HG03575 (cell line): ENCODE measurements around the gene BCL11A.

Source experiments
- ATAC-seq: cut with Tn5 transposase; IDR thresholded peaks from one replicate; pipeline ENCODE4 v1.9.1; 2021; ENCODE audit not compliant: unreplicated experiment, insufficient number of reproducible peaks, low FRiP score; ENCODE audit errors: extremely low read depth

The BCL11A gene

DNA sequence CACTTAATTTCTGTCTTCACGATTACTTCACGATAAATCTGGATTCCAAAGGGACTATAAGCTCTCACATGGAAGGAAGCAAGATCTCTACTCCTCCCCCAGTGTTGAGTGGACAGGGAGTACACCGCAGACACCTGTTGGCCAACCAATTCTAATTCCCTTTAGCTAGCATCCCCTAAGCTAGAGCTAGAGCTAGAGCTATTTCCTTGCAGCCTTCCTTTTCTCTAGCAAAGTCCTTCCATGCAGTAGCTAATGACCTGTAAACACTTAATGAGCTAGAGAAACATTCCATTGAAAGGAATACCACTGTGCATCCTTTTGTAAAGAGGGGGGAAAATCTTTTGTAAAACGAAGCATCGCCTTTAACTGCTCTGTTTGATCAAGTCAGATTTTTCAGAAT is 56.5 kb downstream of the BCL11A start:
- no peak for ATAC-seq

DNA sequence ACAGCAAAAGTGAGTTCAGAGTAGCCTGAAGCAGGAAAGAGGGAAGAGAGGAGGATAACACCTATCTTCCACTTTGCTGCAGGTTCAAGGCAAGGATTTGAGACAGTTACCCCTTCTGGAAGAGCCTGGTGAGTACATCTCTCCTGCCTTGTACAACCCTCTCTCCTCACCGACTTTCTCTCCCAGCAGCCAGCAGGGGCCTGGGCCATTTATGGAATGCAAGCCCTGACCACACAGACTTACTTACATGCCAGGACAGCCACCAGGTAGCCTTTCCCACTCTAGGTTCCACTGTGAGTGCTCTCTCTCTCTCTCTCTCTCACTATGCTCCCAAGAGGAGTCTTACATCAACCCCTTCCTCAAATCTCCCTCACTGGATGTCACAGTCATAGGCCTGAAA is 57.0 kb downstream of the BCL11A start:
- ATAC-seq, result no peak

DNA sequence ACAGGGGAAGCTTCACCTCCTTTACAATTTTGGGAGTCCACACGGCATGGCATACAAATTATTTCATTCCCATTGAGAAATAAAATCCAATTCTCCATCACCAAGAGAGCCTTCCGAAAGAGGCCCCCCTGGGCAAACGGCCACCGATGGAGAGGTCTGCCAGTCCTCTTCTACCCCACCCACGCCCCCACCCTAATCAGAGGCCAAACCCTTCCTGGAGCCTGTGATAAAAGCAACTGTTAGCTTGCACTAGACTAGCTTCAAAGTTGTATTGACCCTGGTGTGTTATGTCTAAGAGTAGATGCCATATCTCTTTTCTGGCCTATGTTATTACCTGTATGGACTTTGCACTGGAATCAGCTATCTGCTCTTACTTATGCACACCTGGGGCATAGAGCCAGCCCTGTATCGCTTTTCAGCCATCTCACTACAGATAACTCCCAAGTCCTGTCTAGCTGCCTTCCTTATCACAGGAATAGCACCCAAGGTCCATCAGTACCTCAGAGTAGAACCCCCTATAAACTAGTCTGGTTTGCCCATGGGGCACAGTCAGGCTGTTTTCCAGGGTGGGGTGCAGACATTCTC is 58.3 kb downstream of the BCL11A start:
- no peak for ATAC-seq

DNA sequence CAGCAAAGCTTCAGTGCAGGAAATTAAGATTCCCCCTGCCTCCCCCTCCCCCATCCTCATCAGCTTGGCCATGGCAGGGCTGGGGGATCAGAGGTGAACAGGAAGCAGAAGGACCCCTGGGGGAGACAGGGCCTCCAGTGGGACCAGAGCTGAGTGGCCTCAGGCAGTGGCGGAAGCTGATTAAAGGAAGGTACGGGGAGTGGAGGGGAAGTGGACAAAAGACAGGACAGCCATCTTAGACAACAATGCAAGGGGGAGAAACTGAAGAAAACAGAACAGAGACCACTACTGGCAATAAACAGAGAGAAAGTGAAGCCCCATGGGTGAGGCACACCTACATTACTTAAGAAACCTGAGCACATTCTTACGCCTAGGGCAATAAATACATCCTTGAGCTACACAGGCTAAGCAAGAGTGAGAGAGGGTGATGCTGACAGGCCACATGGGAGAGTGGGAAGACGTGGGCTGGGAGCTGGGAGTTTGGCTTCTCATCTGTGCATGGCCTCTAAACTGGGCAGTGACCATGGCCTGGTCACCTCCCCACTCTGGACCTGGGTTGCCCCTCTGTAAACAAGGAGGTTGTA is 59.6 kb downstream of the BCL11A start:
- no peak for ATAC-seq

DNA sequence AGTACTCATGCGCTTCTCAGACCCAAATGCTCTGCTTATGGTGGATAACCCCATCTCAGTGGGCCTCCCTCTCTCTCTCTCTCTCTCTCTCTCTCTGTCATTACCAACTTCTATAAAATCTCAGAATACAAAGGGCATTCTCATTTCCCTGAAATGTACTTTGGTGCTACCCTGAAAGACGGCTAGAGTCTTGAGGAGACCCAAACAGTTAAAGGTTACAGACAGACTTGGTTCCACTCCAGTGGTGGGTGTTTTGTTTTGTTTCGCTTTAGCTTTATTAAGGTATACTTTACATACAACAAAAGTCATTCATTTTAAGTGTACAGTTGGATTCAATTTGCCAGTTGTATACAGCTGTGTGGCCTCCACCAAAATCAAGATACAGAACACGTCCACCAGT is 60.9 kb downstream of the BCL11A start:
- no peak for ATAC-seq

DNA sequence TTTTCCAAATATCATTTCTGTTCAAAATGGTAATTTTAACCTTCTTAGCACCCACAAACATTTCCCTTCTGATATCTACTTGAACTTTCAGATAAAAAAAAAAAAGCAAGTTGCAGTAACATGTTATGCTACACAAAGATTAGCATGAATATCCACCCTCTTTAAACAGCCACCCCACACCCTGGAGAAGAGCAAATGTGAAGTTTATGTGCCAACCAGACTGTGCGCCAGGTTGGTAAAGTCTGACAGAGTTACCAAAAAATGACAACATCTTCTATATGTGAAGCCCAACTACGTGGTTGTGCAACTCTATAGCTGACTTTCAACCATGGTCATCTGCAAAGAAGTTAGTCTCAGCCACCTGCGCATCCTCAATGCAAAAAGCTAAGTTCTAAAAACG is 62.6 kb downstream of the BCL11A start:
- no peak for ATAC-seq

DNA sequence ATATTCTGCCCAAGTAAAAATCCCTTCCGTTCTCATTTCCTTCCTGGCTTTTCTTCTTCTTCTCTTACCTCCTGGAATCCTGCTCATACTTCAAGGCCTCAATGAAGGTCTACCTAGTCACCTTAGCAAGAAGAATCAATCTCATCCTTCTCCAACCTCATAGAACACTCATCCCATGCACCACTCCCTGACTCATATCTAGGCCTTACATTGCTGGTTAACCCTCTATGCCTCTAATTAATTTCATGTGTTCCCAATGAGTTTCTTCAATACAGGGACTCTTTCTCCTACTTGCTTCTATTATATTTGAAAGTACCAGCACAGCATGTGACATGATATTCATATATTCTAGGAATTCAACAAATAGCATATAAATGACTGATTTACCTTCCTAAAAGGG is 63.0 kb downstream of the BCL11A start:
- no peak for ATAC-seq

DNA sequence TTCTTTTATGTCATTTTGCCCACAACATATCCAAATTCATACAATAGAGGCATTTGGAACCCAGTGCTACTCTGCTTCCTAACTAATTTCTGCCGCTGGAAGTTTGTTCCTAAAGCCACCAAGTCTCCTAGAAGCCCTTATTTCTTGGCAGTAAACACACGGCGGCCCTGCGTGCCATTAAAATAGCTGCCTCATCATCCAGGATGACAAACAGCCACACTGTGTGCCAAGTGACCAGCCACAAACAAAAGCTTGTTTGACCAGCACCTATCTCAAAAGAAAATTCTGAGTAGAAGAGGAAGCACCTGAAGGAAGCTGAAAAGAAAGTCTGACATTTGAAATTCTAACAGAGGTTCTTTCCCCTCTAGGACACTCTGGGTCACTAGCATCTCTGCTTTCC is 64.2 kb downstream of the BCL11A start:
- no peak for ATAC-seq

DNA sequence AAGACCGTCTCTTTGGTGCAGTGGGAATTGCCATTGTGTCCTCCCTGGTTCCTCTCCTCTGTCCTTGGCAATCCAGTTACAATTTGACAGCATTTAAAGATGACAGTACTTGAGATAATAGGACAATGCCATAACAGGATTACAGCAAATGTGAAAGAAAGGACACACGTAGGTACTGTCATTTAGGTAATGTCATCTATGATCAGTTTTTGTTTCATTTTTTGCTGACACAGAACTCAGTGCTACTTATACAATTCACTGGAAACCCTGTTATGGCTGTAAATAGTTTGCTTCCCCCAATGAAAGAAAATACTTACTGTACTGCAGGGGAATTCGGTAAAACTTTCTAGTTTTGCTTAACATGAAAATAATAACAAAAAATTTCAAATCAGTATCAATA is 65.2 kb downstream of the BCL11A start:
- no peak for ATAC-seq

DNA sequence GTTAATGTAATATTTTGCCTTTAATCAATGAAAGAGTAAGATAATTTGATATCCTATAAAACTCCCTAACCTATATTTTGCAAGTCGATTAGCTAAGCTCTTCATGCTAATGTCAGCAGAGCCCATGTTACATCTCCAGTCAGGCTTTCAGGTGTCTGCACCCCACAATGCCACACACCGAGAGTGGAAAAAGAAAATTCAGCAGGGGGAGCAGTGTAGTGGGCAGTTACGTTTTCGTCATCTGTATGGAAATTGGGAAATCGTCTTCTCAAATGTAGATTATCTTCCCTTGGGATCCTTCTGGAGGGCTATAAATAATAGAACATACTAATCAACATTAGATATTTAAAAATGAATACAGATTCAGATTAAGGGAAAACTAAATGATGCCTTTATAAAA is 66.3 kb downstream of the BCL11A start:
- ATAC-seq, result no peak

DNA sequence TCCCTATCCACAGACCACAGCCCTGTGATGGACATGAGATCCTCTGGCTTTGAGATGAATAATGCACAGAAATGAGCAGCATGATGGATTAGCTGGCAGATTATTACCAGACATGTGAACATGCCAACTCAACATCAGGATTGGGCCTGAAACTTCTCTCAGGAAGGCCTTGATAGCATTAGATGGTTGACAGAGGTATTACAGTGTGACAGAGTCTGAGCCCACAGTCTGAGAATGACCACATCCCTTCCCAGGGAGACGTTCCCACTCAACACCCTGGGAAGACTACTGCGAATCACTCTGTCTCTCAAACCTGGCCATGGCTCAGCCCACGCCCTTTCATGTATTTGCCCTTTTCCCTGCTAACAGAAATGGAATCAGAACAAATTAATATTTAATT is 66.9 kb downstream of the BCL11A start:
- no peak for ATAC-seq

DNA sequence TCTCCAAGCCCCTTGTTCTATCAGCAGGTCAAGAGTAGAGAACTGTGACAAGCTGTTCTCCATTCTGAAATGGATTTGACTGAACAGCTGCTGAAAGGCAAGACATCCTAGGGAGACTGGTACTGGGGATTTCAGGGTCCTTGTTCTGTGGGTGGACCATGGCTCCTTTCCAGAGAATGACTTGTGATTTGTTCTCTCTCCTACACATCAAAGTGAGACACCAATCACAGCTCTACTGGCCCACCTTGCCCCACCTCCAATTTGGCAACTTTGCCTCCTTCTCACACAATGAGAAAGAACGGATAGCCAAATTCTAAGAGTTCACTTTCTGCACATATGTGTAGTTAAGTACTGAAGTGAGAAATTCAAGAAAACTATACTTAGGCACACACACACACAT is 67.4 kb downstream of the BCL11A start:
- no peak for ATAC-seq

DNA sequence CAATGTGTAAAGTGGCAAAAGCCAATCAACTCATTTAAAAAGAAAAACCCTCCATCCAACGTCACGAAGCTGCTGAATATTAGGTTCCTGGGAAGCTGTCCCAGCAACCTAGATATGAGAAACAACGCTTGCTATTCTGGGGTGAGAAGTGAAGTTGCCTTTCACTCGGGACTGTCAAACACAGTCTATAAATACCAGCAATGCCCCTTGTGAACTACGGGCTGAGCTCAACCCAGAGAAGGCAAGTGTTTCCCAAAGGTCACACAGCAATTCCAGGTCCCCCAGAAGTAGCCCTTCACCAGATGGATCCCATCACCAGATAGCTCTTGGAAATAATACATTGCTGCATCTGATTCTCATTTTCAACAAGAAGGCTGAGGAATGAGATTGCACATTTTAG is 67.9 kb downstream of the BCL11A start:
- no peak for ATAC-seq

DNA sequence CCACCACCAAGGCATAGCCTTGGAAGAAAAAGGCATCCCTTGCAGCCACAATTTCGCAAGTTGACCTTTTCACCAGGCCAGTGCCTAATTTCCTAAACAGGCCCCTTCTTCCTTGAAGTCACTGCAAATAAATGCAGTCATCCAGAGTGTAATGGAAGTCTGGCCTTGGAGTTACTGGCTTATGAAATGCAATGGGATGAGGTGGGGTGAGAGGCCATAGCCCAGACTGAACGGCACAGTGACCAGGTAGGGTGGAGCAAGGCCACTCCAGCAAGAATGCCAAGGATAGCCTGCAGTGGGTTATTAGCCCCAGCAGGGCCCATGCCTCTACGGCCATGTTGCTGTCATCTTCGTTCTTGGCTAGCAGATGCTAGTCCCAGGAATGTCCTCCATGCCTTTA is 68.4 kb downstream of the BCL11A start:
- no peak for ATAC-seq

DNA sequence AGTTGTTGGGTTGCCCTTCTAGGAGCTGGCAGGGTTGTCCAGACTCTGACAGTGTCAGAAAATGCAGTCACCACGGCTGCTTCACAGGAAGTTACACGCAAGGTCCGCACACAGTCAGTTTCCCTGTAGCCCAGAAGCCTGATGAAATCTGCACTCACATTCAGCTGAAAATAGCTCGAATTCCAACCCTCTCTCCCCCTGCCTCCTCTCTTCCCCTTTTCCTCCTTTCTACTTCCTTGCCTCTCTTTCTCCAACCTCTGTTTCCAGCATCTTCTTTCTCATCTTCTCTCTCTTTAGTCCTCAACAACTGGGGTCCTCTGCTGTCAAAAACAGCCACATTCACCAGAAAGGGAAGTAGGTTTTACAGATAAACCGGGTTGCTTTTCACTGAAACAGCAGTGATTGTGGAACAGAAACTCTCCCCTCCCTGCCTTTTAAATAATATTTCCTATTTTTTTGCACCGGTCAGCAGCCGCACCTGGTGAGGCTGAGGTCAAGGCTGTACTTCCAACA is 69.3 kb downstream of the BCL11A start:
- no peak for ATAC-seq

DNA sequence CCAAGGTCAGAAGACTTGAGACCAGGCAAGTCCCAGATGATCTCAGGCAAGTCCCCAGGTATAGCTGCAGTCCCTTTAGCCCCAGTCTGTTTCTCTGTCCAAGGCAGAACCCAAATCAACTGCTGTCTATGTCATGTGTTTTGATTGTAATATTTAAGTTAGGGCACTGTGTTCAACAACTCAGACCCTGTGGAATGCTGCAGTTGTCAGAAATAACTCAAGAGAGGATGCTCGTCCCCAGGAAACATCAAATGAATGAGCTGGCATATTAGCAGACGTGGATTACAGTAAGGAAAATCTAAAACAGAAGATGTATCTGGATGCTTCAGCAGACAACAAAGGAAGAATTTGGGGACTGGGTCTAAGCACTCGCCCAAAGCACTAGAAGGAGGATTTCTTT is 70.1 kb downstream of the BCL11A start:
- ATAC-seq, result no peak

DNA sequence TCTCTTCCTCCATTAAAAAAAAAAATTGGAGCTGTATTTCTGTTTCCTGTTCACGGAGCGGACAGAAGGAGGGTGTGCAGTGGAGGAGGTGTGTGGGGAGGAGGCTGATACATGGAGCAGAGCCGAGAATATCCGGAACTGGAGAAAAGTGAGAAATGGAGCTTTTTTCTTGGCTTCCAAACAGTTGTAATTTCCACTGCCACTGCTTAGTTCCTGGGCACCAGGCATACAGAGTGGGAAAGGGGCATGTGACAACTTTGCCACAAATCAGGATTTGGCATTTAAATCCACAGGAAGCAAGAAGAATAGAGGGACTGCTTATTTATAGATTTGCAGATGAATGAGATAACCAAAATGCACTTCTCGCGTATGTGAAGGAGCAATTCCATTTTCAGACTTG is 71.2 kb downstream of the BCL11A start:
- ATAC-seq, result no peak

DNA sequence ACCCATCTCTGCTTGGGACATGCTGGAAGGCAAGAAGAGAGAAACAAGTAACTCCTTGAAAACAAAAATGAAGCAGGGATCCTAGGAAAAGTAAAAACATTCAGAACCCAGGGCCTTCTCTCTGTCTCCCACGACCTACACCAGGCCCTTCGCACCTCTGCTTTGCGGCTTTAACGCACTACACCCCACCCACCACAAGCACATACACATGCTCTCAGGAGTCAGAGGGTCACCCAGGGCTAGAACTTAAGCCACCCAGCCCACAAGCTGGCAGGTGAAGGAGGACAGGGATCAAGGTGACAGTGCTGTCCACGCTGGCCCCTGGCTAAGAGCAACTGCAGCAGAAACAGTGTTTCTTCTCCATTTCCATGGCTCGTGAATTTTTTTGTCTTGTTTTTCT is 72.2 kb downstream of the BCL11A start:
- no peak for ATAC-seq

DNA sequence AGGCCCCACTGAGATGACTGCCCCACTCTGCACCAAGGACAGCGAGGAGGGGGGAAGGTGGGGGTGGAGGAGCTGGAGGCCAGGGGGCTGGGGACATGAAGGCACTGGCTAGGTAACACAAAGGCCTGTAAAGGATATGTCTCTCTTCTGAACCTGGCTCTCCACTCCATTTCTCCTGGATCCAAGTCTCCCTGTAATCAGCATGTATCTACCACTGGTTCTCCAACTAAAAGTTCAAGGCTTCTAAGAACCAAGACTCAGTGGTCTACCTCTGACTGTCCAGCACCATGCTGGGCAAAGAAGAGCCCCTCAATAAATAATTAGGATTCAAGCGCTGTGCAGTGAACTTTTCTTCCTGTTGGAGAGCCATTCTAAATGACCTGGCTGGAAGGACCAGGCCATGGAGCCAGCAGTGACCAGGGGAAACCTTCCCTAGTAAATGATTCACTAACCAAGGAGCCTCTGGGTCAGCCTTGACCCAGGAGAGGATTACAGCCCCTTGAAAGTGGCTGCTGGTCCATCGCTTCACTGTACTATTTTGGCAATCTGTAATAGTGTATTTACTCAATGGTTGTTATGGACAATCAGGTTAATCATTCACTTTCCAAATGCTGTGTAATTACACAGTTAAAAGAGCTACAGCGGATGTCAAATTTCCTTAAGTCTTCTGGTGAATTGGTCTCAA is 73.2 kb downstream of the BCL11A start:
- ATAC-seq, result no peak

DNA sequence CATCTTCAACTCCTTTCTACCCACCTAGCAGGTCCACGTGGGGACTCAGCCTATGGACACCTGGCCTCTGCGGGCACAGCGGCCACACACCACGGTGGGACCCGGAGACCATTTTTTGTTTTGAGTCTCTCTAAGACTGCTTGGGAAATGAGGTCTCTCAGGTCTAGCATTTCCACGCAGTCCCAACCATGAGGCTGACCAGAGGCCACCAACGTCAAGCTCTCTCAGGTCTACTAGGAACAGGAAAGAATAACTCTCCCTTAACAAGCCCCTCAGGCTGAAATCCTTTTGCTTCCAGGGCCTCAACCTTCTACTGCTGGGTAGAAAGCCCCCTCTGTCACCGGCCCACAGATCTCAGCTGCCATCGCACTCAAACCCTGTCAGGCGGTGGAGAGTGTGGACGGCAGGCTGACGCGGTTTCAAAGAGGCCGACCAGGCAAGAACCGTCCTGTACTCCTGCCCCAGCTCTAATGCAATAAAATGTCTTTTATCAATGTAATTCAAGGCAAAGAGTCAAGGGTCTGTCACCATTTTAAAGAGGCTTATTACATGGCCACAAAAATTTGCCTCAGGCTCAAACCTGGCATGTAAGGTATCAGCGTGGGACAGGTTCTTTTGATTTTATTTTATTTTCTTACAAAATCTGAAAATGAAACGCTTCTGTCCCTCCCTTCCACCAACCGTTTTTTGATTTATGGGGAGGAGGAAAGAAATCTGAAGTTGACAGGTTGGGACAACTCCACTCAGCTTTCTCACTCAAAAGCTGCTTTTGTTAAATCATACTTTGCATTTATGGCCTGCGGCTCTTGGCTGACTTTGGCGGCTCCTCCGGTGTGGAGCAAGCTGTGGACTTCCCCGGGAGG is 74.0 kb downstream of the BCL11A start:
- no peak for ATAC-seq
